ENCODE data around the gene FSTL4. TPM values are rescaled to one million over a fixed set of nuclear protein-coding genes. Genes with fewer than 3 reads are reported as not detected.

The FSTL4 gene
- total RNA-seq, 4 donors from 2014 or later: 0.22 to 0.47 (median 0.27) TPM; not detected in 1

DNA sequence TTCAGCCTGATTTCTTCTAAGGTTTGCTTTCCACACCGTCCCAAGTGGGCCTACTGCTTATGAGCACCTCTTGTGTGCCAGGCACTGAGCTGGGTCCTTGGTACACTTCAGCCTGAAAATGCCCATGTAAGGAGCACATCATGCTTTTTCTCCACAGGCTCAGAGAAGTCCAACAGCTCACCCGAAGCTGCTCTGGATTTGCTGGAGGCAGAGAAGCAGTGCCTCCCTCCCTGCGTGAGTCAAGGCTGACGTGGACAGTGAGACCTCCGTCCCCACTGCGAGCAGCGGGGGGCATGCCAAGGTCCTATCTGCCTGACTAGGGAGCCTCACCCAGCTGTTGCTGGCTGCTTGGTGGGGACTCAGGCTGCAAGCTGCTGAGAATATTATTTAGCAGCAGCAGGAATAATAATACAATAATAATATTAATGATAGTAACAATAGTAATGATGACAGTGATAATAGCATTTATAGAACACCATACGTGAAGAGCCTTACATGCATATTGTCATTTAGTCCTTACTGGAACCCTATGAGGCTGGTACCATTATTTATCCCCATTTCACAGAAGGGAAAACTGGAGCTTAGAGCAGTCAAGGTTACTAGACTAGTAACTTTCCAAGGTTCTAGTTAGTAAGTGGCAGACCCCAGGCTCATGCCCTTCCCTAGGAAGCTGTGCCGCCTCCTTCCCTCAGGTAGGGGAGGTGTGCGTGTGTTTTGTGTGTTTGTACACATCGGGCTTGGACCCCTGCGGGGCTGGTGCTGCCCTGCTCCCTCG lies 365.8 kb downstream of the FSTL4 start:
- Histone ChIP-seq H3K9me3 (no peaks in the 10 kb centered on the region), H3K27me3 (no peaks in the 10 kb centered on the region), H3K36me3 (no peaks in the 10 kb centered on the region), H3K4me3 (no peak overlapping the region), H3K4me1 (no peaks in the 10 kb centered on the region), H3K27ac (no peak overlapping the region)
- TF ChIP-seq EP300 (IDR thresholded peaks at IDR 0.05): no peak
- TF ChIP-seq, protein P1, sequence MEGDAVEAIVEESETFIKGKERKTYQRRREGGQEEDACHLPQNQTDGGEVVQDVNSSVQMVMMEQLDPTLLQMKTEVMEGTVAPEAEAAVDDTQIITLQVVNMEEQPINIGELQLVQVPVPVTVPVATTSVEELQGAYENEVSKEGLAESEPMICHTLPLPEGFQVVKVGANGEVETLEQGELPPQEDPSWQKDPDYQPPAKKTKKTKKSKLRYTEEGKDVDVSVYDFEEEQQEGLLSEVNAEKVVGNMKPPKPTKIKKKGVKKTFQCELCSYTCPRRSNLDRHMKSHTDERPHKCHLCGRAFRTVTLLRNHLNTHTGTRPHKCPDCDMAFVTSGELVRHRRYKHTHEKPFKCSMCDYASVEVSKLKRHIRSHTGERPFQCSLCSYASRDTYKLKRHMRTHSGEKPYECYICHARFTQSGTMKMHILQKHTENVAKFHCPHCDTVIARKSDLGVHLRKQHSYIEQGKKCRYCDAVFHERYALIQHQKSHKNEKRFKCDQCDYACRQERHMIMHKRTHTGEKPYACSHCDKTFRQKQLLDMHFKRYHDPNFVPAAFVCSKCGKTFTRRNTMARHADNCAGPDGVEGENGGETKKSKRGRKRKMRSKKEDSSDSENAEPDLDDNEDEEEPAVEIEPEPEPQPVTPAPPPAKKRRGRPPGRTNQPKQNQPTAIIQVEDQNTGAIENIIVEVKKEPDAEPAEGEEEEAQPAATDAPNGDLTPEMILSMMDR (IDR thresholded peaks at IDR 0.05): no peak
- no peak for TF ChIP-seq POLR2AphosphoS5 (IDR thresholded peaks at IDR 0.05)
- TF ChIP-seq POLR2A (IDR thresholded peaks at IDR 0.05): no peak
- ATAC-seq: no peak
- WGBS, 2 donors (ENCODE audit: low coverage in 1 of 2): 67 to 86% methylated on average over 1 of the region's 13 CpGs

DNA sequence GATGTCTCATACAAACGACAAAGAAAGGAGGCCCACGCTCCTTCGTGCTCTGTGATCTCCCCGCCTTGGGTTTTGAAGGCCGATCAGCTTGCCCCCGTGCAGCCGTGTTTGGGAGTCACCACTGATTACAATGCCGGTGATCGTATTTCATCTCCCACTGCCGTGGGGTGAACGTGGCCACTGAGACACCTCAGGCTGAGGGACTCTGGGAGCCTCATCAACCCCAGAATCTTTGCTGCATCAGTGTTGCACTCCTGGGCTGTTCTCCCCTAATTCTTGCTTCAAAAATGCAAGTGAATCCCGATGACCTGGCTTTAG lies 366.3 kb downstream of the FSTL4 start:
- ATAC-seq: no peak
- WGBS, 2 donors (ENCODE audit: low coverage in 1 of 2): 72 to 82% methylated on average over 8 to 11 of the region's 12 CpGs

DNA sequence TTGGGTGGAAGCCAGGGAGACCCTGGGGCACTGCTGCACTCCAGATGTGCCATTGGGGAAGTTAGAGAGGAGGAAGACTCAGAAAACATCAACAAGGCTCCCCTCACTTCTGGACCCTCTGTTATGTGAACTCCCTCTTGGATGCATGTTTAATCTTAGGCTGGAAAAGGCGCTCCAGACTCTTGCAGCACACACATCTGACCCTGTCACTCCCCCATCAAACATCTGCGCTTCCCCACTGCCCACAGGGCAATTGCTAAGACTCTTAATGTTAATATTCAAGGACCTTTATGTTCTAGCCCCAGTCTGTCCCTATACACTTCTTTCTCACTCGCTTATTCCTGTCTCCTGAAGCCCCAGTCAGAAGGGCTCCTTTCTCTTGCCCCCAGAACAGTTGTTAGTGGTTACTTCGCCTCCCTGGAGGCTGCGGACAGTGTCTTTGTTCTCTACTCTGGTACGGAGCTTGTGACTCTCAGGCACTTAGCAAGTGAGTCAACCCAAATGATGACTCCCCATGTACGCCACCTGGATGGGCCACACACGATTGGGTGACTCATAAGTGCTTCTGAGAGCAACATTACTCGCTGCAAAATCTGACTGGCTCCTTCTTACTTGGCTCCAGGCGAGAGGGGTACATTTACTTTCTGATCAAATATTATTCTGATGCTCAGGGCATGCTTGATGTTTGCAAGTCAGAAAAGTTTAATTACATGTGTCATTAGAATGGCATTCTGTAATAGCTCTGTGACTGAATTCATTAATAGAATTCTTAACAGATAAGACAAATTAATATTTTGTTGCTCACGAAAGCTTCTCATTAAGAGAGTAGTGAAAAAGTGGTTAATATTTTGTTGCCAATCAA lies 366.9 kb downstream of the FSTL4 start:
- ATAC-seq: no peak
- H3K4me1 ChIP-seq: no peaks in the 10 kb centered on the region
- no peak overlapping the region for H3K4me3 ChIP-seq
- no peak overlapping the region for H3K27ac ChIP-seq
- WGBS, 2 donors (ENCODE audit: low coverage in 1 of 2): 60 to 83% methylated on average over 4 to 11 of the region's 11 CpGs
- no peaks in the 10 kb centered on the region for H3K36me3 ChIP-seq
- H3K9me3 ChIP-seq: no peaks in the 10 kb centered on the region
- H3K27me3 ChIP-seq: no peaks in the 10 kb centered on the region
- TF ChIP-seq POLR2AphosphoS5 (IDR thresholded peaks at IDR 0.05): no peak
- no peak for TF ChIP-seq EP300 (IDR thresholded peaks at IDR 0.05)
- TF ChIP-seq, protein P1 (IDR thresholded peaks at IDR 0.05): no peak
- TF ChIP-seq POLR2A (IDR thresholded peaks at IDR 0.05): no peak

More for the DNA sequence above, 366.3 kb downstream of the FSTL4 start:
- H3K4me1 ChIP-seq: no peaks in the 10 kb centered on the region
- TF ChIP-seq, protein P1 (IDR thresholded peaks at IDR 0.05): no peak
- TF ChIP-seq POLR2A (IDR thresholded peaks at IDR 0.05) (no peak), EP300 (IDR thresholded peaks at IDR 0.05) (no peak), POLR2AphosphoS5 (IDR thresholded peaks at IDR 0.05) (no peak)
- H3K9me3 ChIP-seq: no peaks in the 10 kb centered on the region
- no peaks in the 10 kb centered on the region for H3K27me3 ChIP-seq
- H3K4me3 ChIP-seq: no peak overlapping the region
- H3K27ac ChIP-seq: no peak overlapping the region
- H3K36me3 ChIP-seq: no peaks in the 10 kb centered on the region

DNA sequence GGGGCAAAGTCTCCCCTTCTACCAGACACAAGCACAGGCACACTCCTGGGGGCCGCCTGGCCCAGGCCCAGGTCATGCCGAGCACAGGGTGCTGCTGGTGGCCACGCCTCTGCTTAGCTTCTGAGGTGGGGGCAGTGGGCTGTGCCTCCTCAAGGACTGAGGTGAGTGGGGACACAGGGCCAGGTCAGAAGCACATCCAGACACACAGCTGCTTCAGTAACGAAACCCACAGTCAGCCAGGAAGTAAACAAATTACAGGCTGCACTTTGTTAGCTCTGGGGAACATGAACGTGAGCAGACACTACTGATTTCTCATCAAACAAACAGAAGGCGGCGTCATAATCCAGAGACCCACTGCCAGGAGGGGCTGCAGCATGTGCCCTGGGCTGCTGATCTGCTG lies 368.1 kb downstream of the FSTL4 start:
- no peak overlapping the region for H3K4me3 ChIP-seq
- TF ChIP-seq POLR2AphosphoS5 (IDR thresholded peaks at IDR 0.05) (no peak), EP300 (IDR thresholded peaks at IDR 0.05) (no peak), POLR2A (IDR thresholded peaks at IDR 0.05) (no peak)
- TF ChIP-seq, protein P1 (IDR thresholded peaks at IDR 0.05): no peak
- no peak for ATAC-seq
- WGBS, 2 donors (ENCODE audit: low coverage in 1 of 2): 41% methylated on average over 3 of the region's 7 CpGs; no CpG with 5 or more reads in 1 of the 2 donors
- H3K27ac ChIP-seq: no peak overlapping the region
- H3K9me3 ChIP-seq: no peaks in the 10 kb centered on the region
- H3K36me3 ChIP-seq: no peaks in the 10 kb centered on the region
- H3K27me3 ChIP-seq: no peaks in the 10 kb centered on the region
- no peaks in the 10 kb centered on the region for H3K4me1 ChIP-seq
